HG02870 (cell line): ENCODE measurements around the gene NOD2.

ENCODE experiments used
- ATAC-seq: cut with Tn5 transposase; IDR thresholded peaks from one replicate; pipeline ENCODE4 v1.9.1; 2021; ENCODE audit warnings: mild to moderate bottlenecking, moderate library complexity; ENCODE audit not compliant: unreplicated experiment

The NOD2 gene

GRCh38 chr16:50692999-50693781, at the start of gene NOD2:
Gene NOD2, plus strand, starts transcription at chr16:50693606. Its CDS starts 5,890 bp downstream, at chr16:50699496.
- ATAC-seq: no peak

GRCh38 chr16:50644245-50644644, 49.2 kb upstream of the NOD2 start:
- ATAC-seq: no peak

GRCh38 chr16:50644729-50645128, 48.7 kb upstream of the NOD2 start:
- no peak for ATAC-seq

- ATAC-seq: no peak
Observed at GRCh38 chr16:50645563-50646220, 47.7 kb upstream of the NOD2 start.

- ATAC-seq: no peak
Observed at GRCh38 chr16:50646345-50646744, 47.1 kb upstream of the NOD2 start.

- no peak for ATAC-seq
Observed at GRCh38 chr16:50651835-50652438, 41.5 kb upstream of the NOD2 start.

- ATAC-seq: no peak
Observed at GRCh38 chr16:50652836-50653425, 40.5 kb upstream of the NOD2 start.

- no peak for ATAC-seq
Observed at GRCh38 chr16:50653633-50654519, 39.5 kb upstream of the NOD2 start.

- no peak for ATAC-seq
Observed at GRCh38 chr16:50655558-50656055, 37.8 kb upstream of the NOD2 start.

GRCh38 chr16:50657241-50657640, 36.2 kb upstream of the NOD2 start:
- ATAC-seq: no peak

- no peak for ATAC-seq
Observed at GRCh38 chr16:50659806-50660205, 33.6 kb upstream of the NOD2 start.

- no peak for ATAC-seq
Observed at GRCh38 chr16:50662306-50662940, 31.0 kb upstream of the NOD2 start.

GRCh38 chr16:50664270-50664669, 29.1 kb upstream of the NOD2 start:
- no peak for ATAC-seq

- no peak for ATAC-seq
Observed at GRCh38 chr16:50665128-50665878, 28.1 kb upstream of the NOD2 start.

- peak; percentile 84 for ATAC-seq
Observed at GRCh38 chr16:50666658-50667496, 26.5 kb upstream of the NOD2 start.

GRCh38 chr16:50667497-50668367, 25.7 kb upstream of the NOD2 start:
- no peak for ATAC-seq

- no peak for ATAC-seq
Observed at GRCh38 chr16:50668368-50669008, 24.9 kb upstream of the NOD2 start.
